NOMO-1 treated with dmso at 0.1 percent for 144 hours (cell line): ENCODE measurements around the gene PRDM1.
A peak's percentile ranks its signal among the peaks of the same experiment; 100 is the strongest.

Source experiments
- DNase-seq: peaks from one replicate; lab custom pipeline; 2025; ENCODE audit not compliant: unreplicated experiment; lab: John Stamatoyannopoulos, UW

The PRDM1 gene

GRCh38 chr6:106085984-106086813 lies at the start of gene PRDM1:
TSS of gene PRDM1 (plus strand) at chr6:106086336. CDS start at chr6:106086554, 218 bp downstream.
- peak; percentile 95 for DNase-seq

- no peak for DNase-seq
Measured at GRCh38 chr6:106037060-106037459, 49.1 kb upstream of the PRDM1 start.

- no peak for DNase-seq
Measured at GRCh38 chr6:106039897-106040592, 46.1 kb upstream of the PRDM1 start.

- DNase-seq = no peak
Measured at GRCh38 chr6:106044151-106044550, 42.0 kb upstream of the PRDM1 start.

GRCh38 chr6:106045077-106045476 lies 41.1 kb upstream of the PRDM1 start:
- no peak for DNase-seq

GRCh38 chr6:106046116-106046853 lies 39.9 kb upstream of the PRDM1 start:
- DNase-seq = no peak

- no peak for DNase-seq
Measured at GRCh38 chr6:106046854-106047200, 39.3 kb upstream of the PRDM1 start.

- DNase-seq = no peak
Measured at GRCh38 chr6:106048336-106048735, 37.8 kb upstream of the PRDM1 start.

- no peak for DNase-seq
Measured at GRCh38 chr6:106050538-106050937, 35.6 kb upstream of the PRDM1 start.

GRCh38 chr6:106051226-106051625 lies 34.9 kb upstream of the PRDM1 start:
- DNase-seq = no peak

- DNase-seq = no peak
Measured at GRCh38 chr6:106053484-106054205, 32.5 kb upstream of the PRDM1 start.

GRCh38 chr6:106055489-106055888 lies 30.6 kb upstream of the PRDM1 start:
- DNase-seq = no peak

GRCh38 chr6:106056060-106056745 lies 29.9 kb upstream of the PRDM1 start:
- no peak for DNase-seq

- no peak for DNase-seq
Measured at GRCh38 chr6:106056746-106057390, 29.3 kb upstream of the PRDM1 start.

GRCh38 chr6:106059331-106059730 lies 26.8 kb upstream of the PRDM1 start:
- DNase-seq = no peak

- DNase-seq = no peak
Measured at GRCh38 chr6:106060167-106060566, 26.0 kb upstream of the PRDM1 start.

- DNase-seq = no peak
Measured at GRCh38 chr6:106063448-106063850, 22.7 kb upstream of the PRDM1 start.

- DNase-seq = no peak
Measured at GRCh38 chr6:106064142-106064541, 22.0 kb upstream of the PRDM1 start.

- no peak for DNase-seq
Measured at GRCh38 chr6:106064756-106065155, 21.4 kb upstream of the PRDM1 start.

- no peak for DNase-seq
Measured at GRCh38 chr6:106066989-106067388, 19.1 kb upstream of the PRDM1 start.
